Liver (tissue), 9 donors: ENCODE measurements around the gene AMBRA1. TPM values are rescaled to one million over a fixed set of nuclear protein-coding genes. Genes with fewer than 3 reads are reported as not detected.

Source experiments
- DNase-seq: peaks from one replicate; pipeline ENCODE4 v3.0.0-alpha.2; 2017; ENCODE audit warnings: low spot score
- H3K27ac ChIP-seq, 2 donors: one replicate each; pipeline ENCODE4 v1.7.0; 2013; ENCODE audit warnings: inconsistent platforms in 2 of 2, low read length in 2 of 2, control low read depth in 1 of 2, low read depth in 1 of 2, mild to moderate bottlenecking in 1 of 2
- H3K27me3 ChIP-seq, 4 donors: one replicate each; pipeline versions ENCODE4 v1.6.1 to v1.7.0; 2013; ENCODE audit warnings: low read length in 3 of 4, inconsistent platforms in 1 of 4, mild to moderate bottlenecking in 1 of 4, moderate library complexity in 1 of 4; ENCODE audit not compliant: control insufficient read depth in 4 of 4, insufficient read depth in 4 of 4
- H3K36me3 ChIP-seq, 4 donors: one replicate each; pipeline versions ENCODE4 v1.6.1 to v1.7.0; 2013; ENCODE audit warnings: low read length in 3 of 4, mild to moderate bottlenecking in 3 of 4, low read depth in 1 of 4, moderate library complexity in 1 of 4; ENCODE audit not compliant: control insufficient read depth in 4 of 4, insufficient read depth in 3 of 4
- H3K4me1 ChIP-seq, 4 donors: one replicate each; pipeline versions ENCODE4 v1.6.1 to v1.7.0; 2013; ENCODE audit warnings: low read length in 3 of 4, mild to moderate bottlenecking in 3 of 4, moderate library complexity in 1 of 4; ENCODE audit not compliant: control insufficient read depth in 4 of 4, insufficient read depth in 4 of 4
- H3K4me3 ChIP-seq, 3 donors: one replicate each; pipeline versions ENCODE4 v1.6.1 to v1.7.0; 2013; ENCODE audit warnings: low read length in 3 of 3, control low read depth in 1 of 3, low read depth in 1 of 3, mild to moderate bottlenecking in 1 of 3
- H3K9ac ChIP-seq, 2 donors: one replicate each; pipeline ENCODE4 v1.7.0; 2013; ENCODE audit warnings: low read length in 2 of 2, mild to moderate bottlenecking in 2 of 2, moderate library complexity in 2 of 2, control low read depth in 1 of 2, low read depth in 1 of 2
- H3K9me3 ChIP-seq, 4 donors: one replicate each; pipeline versions ENCODE4 v1.6.1 to v1.7.0; 2013; ENCODE audit warnings: low read length in 3 of 4; ENCODE audit not compliant: control insufficient read depth in 4 of 4
- ATF3 ChIP-seq: IDR thresholded peaks from 2 replicates; pipeline ENCODE4 v1.6.1; 2016; ENCODE audit warnings: antibody characterized with exemption
- CTCF ChIP-seq: fragments of 150-350 bp; IDR thresholded peaks from 2 replicates; pipeline ENCODE4 v1.5.1; 2017; ENCODE audit warnings: improper control_type of control experiment, low read depth, low read length; ENCODE audit not compliant: missing input control
- EGR1 ChIP-seq, 2 donors: IDR thresholded peaks; 2 replicates each; pipeline ENCODE4 v1.6.1; 2016 to 2018; ENCODE audit warnings: antibody characterized with exemption in 2 of 2, low read depth in 2 of 2
- FOXA1 ChIP-seq: IDR thresholded peaks from 2 replicates; pipeline ENCODE4 v1.6.1; 2016; ENCODE audit warnings: antibody characterized with exemption
- FOXA2 ChIP-seq: IDR thresholded peaks from 2 replicates; pipeline ENCODE4 v1.6.1; 2016; ENCODE audit warnings: antibody characterized with exemption
- GABPA ChIP-seq, 2 donors: IDR thresholded peaks in 1 of 2; conservative IDR thresholded peaks in 1 of 2; 2 replicates each; pipeline ENCODE4 v1.6.1; 2016; ENCODE audit warnings: antibody characterized with exemption in 2 of 2, mild to moderate bottlenecking in 1 of 2, moderate library complexity in 1 of 2
- HNF4A ChIP-seq, 2 donors: conservative IDR thresholded peaks; 2 replicates each; pipeline ENCODE4 v1.6.1; 2016; ENCODE audit warnings: antibody characterized with exemption in 2 of 2, mild to moderate bottlenecking in 2 of 2
- HNF4G ChIP-seq: IDR thresholded peaks from 2 replicates; pipeline ENCODE4 v1.6.1; 2016; ENCODE audit warnings: antibody characterized with exemption
- JUND ChIP-seq, 2 donors: IDR thresholded peaks; 2 replicates each; pipeline ENCODE4 v1.6.1; 2016; ENCODE audit warnings: antibody characterized with exemption in 2 of 2
- MAX ChIP-seq: IDR thresholded peaks from 2 replicates; pipeline ENCODE4 v1.6.1; 2016; ENCODE audit warnings: antibody characterized with exemption
- NR2F2 ChIP-seq: IDR thresholded peaks from 2 replicates; pipeline ENCODE4 v1.6.1; 2016; ENCODE audit warnings: antibody characterized with exemption
- RAD21 ChIP-seq, 2 donors: IDR thresholded peaks; 2 replicates each; pipeline ENCODE4 v1.6.1; 2016; ENCODE audit warnings: antibody characterized with exemption in 2 of 2, mild to moderate bottlenecking in 2 of 2
- REST ChIP-seq: IDR thresholded peaks from 2 replicates; pipeline ENCODE4 v1.6.1; 2016; ENCODE audit warnings: antibody characterized with exemption, mild to moderate bottlenecking
- RXRA ChIP-seq, 2 donors: IDR thresholded peaks; 2 replicates each; pipeline ENCODE4 v1.6.1; 2017 to 2018; ENCODE audit warnings: antibody characterized with exemption in 2 of 2, mild to moderate bottlenecking in 1 of 2
- SP1 ChIP-seq: IDR thresholded peaks from 2 replicates; pipeline ENCODE4 v1.6.1; 2018; ENCODE audit warnings: antibody characterized with exemption, mild to moderate bottlenecking
- TAF1 ChIP-seq: conservative IDR thresholded peaks from 2 replicates; pipeline ENCODE4 v1.6.1; 2016; ENCODE audit warnings: antibody characterized with exemption, mild to moderate bottlenecking
- YY1 ChIP-seq: IDR thresholded peaks from 2 replicates; pipeline ENCODE4 v1.6.1; 2016; ENCODE audit warnings: antibody characterized with exemption, mild to moderate bottlenecking
- ZBTB33 ChIP-seq: IDR thresholded peaks from 2 replicates; pipeline ENCODE4 v1.6.1; 2016; ENCODE audit warnings: antibody characterized with exemption
- WGBS: extraction: QIAGEN DNeasy Blood & Tissue Kit; methylation state at CpG from one replicate; pipeline ENCODE4 v1.1.7; 2013; 5-methylcytosine and 5-hydroxymethylcytosine counted together
- polyA plus RNA-seq, 2 donors: library from polyadenylated mRNA; stranded (reverse) in 1 of 2; unstranded in 1 of 2; fragments of 200-250 nt in 1 of 2; fragments of >200 nt in 1 of 2; fragmentation: Nextera tagmentation in 1 of 2; extraction: Ambion mirVana in 1 of 2; gene quantifications; one replicate each; pipeline versions ENCODE4 v1.2.1 to v1.2.3, GENCODE V29; 2013 to 2015
- total RNA-seq, 2 donors: library from RNA; depleted of rRNA; stranded (reverse); fragments of >200 nt; gene quantifications; one replicate each; pipeline ENCODE4 v1.2.3, GENCODE V29; 2014
- donor health status: healthy.
- donor health status: healthy.
- donor health status: healthy.
- donor health status: healthy.
- donor health status: healthy.

Gene AMBRA1
- total and polyA plus RNA-seq, 4 donors = 3.7 to 25.7 (median 15.1) TPM

- peaks cover 0 to 21% (median 12%) of the 10 kb centered on the region in 4 donors for H3K4me1 ChIP-seq
- TF ChIP-seq FOXA1 = no peak
- TF ChIP-seq RXRA (IDR thresholded peaks at IDR 0.05) = no peak
- no peak for TF ChIP-seq CTCF
- TF ChIP-seq JUND (IDR thresholded peaks at IDR 0.05) = no peak
- no peak for TF ChIP-seq SP1
- TF ChIP-seq GABPA (IDR thresholded peaks at IDR 0.05 in 1 of 2, conservative IDR thresholded peaks at IDR 0.05 in 1 of 2) = no peak
- no peak for TF ChIP-seq YY1
- no peak for TF ChIP-seq FOXA2
- TF ChIP-seq MAX = no peak
- no peak for TF ChIP-seq ZBTB33
- TF ChIP-seq NR2F2 = no peak
- no peak for DNase-seq
- H3K36me3 ChIP-seq = peaks cover 0 to 15% (median 2%) of the 10 kb centered on the region in 4 donors
- H3K9me3 ChIP-seq = no peaks in the 10 kb centered on the region
- H3K4me3 ChIP-seq = no peak overlapping the region
- 97% methylated on average over 22 of the region's 22 CpGs for WGBS
- H3K27ac ChIP-seq = no peak overlapping the region
- no peak overlapping the region for H3K9ac ChIP-seq
- no peaks in the 10 kb centered on the region for H3K27me3 ChIP-seq
These were observed 227.6 kb downstream of the AMBRA1 start for GRCh38 chr11:46366260-46366659.

GRCh38 chr11:46364791-46365190 is 229.0 kb downstream of the AMBRA1 start:
- H3K4me3 ChIP-seq = no peak overlapping the region
- H3K9ac ChIP-seq = no peak overlapping the region
- H3K27ac ChIP-seq = no peak overlapping the region
- DNase-seq = no peak
- no peaks in the 10 kb centered on the region for H3K9me3 ChIP-seq
- peaks cover 0 to 21% (median 12%) of the 10 kb centered on the region in 4 donors for H3K4me1 ChIP-seq
- no peak for TF ChIP-seq YY1
- TF ChIP-seq NR2F2 = no peak
- TF ChIP-seq EGR1 (IDR thresholded peaks at IDR 0.05; ENCODE audit: low read depth in 2 of 2) = no peak
- no peak for TF ChIP-seq HNF4A (conservative IDR thresholded peaks at IDR 0.05)
- TF ChIP-seq HNF4G = no peak
- TF ChIP-seq ATF3 = no peak
- no peak for TF ChIP-seq TAF1
- no peak for TF ChIP-seq MAX
- TF ChIP-seq CTCF = no peak
- TF ChIP-seq RAD21 (IDR thresholded peaks at IDR 0.05) = no peak
- TF ChIP-seq ZBTB33 = no peak
- TF ChIP-seq FOXA2 = no peak
- TF ChIP-seq JUND (IDR thresholded peaks at IDR 0.05) = no peak
- no peak for TF ChIP-seq RXRA (IDR thresholded peaks at IDR 0.05)
- TF ChIP-seq FOXA1 = no peak
- TF ChIP-seq SP1 = no peak
- TF ChIP-seq GABPA (IDR thresholded peaks at IDR 0.05 in 1 of 2, conservative IDR thresholded peaks at IDR 0.05 in 1 of 2) = no peak
- no peak for TF ChIP-seq REST
- H3K36me3 ChIP-seq = peaks cover 0 to 9% (median under 1%) of the 10 kb centered on the region in 4 donors
- H3K27me3 ChIP-seq = no peaks in the 10 kb centered on the region
- WGBS = 76% methylated on average over 3 of the region's 3 CpGs
